Amniotic epithelial cell (primary cell): ENCODE measurements around the gene GLO1.
A peak's percentile ranks its signal among the peaks of the same experiment; 100 is the strongest.

Source experiments
- DNase-seq: peaks from one replicate; pipeline ENCODE4 v3.0.0-alpha.2; 2010; ENCODE audit warnings: low read depth

GLO1 gene

DNA sequence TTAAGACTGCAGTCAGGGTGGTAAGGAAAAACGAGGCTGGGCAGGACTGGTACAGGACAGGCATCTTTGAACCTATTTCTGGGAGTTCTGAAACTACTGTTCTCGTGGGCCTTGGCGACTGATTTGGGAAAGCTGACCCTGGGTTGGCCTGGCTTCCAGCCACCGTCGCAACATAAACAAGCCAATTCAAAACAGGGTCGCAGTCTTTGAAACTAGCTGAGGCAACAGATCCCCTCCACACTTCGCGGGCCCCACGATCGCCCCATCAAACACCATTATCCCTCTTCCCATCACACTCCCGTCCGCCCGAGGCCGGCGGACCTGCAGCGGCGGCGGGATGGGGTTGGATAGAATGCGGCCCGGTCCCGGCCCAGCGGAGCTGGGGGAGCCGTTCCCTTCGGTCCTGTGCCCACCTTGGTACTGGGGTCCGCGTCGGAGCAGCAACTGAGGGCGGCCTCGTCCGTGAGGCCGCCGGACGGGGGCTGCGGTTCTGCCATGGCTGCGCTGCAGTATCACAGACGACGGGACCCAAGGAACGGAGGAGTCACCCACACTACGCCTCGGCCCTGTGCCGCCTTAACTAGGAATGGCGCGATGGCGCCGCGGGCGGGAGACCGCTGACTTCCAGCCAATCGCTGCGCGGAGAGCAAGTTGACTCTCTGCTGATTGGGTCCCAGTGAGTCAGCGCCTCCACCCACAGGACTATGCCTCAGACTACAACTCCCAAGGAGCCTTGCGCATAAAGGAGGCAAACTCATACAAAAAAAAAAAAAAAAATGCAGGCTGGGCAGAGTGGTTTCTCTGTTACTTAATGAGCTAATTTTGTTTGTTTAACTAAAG, at the start of gene GLO1:
Gene GLO1, minus strand, starts transcription at position 588 of the 840 bp plus-strand sequence. Its CDS starts 91 bp downstream, at position 497.
- peak; percentile 99 for DNase-seq

DNA sequence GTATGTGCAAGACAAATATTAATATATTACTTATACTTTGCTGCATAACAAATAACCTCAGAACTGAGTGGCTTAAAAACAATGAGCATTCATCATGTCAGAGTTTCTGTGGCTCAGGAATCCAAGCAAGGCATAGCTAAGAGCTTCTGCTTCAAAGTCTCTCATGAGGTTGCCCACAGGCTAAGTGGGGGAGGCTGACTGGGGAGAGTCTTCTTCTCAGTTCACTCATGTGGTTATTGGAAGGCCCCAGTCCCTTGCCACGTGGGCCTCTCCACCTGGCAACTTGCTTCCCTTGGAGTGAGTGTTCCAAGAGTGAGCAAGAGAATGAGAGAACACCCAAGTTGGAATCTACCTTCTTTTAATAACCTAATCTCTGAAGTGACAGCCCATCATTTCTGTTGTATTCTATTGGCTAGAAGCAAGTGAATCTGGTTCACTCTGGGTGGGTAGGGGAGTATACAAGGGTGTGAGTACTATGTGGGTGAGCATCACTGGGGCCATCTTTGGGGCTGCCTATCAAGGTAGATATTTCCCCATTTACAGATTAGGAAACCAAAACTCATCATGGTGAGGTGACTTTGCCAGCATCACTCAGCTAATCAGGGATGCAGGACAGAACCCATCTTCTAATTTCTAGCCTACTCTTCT, 48.1 kb upstream of the GLO1 start:
- no peak for DNase-seq

DNA sequence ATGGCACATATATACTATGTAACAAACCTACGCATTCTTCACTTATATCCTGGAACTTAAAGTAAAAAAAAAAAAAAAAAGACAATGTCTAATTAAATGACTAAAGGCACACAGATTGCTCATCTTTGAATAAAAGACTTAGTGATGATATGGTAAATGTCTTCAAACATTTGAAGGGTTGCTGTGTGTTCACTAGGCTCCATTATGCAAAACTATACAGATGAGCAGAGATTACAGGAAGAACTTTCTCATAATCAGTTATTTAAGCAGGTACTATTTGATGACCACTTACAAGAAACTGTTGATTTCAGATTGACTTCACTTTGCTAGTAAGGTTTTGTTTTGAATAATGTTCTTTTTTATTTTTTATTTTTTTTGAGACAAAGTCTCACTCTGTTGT, 46.5 kb upstream of the GLO1 start:
- DNase-seq, result no peak

DNA sequence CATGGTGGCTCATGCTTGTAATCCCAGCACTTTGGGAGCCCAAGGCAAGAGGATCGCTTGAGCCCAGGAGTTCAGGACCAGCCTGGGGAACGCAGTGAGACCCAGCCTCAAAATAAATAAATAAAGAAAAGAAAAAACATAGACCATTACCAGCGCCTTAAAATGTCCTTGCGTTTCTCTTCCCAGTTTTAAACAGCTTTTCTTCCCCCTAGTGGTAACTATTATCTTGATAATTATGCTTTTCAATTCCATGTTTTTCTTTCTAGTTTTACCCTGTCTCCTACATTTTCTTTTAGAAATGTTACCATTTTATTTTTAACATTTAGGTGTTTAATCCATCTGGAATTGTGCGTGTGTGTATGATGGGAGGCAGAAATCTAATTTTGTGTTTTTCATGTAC, 36.6 kb upstream of the GLO1 start:
- no peak for DNase-seq

DNA sequence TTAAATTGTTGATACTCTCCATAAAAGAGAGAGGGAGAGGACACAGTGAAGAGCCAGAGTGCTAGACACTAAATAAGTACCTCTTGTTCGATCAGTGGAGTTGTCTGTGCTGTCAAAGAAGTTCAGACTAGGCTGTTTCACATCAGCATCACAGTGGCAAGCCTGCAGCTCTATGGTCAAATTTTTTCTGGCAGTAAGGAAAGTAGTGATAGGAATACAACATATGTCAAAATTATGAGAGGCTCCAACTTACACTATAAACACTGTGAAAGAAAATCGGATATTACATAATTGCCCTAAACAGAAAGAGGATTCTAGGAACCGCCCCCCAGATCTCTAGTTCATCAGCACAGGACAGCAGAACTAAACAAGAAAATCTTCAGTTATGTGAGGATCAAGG, 35.3 kb upstream of the GLO1 start:
- DNase-seq, result no peak

DNA sequence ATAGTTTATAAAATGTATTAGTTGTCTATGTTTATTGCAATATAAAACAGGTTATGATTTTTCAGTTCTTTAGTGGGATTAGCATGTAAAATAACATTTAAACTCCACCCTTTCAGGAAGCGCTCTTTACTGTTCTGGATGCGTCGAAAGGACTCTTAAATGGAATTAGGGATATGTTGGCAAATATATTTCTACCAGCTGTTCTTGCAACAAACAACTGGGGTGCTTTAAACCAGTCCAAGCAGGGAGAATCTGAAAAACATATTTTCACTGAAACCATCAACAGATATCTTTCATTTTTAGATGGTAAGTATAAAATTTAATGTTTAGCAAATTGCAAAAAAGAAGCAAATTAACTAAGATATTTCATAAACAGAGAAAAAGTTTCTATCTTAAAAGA, 34.0 kb upstream of the GLO1 start:
- DNase-seq, result no peak

DNA sequence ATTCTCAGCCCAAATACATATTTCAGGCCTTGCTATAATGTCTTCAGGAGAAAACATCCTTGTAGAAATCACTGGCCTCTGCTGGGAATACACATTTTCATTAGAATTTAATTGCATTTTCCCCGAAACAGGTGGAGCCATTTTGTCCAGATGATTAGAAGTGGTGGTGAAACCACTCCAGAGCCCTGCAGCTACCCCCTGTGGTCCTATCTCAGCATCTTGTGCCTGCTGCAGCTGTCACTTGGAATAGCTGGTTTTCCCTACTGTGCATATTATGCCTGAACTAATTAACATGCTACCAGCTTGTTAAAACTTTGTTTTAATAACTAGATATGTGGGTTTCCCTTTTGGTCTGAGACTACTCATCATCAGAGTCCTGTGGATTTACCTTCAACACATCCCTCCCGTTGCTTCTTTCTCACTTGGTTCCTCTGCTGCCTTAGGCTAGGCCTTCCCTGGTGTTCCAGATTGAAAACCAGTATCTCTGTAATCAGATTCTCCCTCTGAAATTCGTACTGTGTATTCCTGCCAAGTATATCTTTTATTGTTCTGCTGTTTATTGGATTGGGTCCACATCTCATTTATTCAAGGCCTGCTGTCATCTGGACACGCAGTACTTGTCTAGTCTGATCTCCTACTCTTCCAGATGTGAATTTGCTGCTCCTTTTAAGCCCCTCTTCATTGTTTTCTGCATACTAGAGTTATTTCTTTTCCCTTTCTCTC, 27.4 kb upstream of the GLO1 start:
- no peak for DNase-seq

DNA sequence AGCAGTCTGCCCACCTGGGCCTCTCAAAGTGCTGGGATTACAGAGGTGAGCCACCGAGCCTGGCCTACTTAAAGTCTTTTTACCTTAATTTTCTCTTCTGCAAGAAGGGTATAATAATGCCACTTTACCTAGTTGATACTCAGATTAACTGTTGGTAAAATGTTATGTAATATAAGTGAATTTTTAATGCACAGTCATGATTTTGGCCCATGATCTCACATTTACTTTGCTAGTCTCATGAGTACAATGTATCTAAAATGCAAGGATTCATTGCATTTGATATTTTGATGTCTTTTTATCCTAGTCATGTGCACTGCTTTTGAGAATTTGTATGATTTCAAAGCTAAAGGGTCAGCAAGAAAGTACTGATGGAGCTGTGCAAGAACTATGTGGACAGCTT, 25.3 kb upstream of the GLO1 start:
- no peak for DNase-seq

DNA sequence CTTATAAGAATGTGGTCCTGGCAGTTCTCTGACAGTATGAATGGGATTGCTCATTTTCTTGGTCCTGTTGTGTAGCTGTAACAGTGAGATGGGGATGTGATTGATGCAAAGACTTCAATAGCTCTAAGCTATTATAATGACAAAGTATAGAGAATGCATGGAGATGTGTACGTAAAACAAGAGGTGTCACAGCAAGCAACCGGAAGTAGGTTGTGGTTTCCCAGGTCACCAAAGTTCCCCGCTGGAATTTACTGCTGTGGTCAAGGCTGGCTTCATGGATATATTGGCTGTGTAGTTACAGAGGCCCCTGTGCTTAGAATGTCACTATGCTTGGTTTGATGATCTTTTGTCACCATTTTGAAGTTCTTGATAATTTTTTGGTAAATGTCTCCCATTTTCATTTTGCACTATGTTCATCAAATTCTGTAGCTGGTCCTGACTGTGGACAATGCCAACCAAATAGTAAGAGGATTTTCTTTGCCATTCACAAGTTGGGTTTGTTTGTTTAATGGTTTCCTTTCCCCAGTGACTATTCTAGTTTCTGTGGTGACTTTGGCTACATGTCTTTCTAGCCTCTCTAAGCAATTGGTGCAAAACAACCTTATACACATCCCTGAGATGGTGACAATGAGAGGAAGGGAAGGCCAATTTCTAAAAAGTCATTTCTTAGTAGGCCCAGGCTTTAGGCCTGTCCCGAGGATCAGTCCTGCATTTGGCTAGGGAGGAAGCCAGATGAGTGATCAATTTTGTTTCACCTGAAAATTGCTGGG, 22.7 kb upstream of the GLO1 start:
- no peak for DNase-seq

DNA sequence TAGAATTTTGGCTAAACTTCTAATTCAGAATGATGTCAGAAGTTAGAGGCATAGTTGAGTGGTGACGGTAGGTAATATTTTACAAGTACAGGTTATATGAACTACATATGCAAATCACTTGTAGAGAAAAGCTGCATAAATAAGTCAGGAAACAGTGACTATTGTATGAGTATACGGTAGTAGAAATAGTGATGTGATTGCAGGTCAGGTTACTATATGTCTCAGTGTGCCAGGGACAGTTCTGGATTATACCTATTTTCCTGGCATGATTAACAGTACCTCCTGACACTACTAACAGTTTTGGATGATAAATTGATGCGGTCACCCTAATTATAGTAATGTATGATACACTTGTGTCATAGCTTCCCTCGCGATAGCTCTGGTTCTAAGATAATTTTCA, 21.4 kb upstream of the GLO1 start:
- no peak for DNase-seq

DNA sequence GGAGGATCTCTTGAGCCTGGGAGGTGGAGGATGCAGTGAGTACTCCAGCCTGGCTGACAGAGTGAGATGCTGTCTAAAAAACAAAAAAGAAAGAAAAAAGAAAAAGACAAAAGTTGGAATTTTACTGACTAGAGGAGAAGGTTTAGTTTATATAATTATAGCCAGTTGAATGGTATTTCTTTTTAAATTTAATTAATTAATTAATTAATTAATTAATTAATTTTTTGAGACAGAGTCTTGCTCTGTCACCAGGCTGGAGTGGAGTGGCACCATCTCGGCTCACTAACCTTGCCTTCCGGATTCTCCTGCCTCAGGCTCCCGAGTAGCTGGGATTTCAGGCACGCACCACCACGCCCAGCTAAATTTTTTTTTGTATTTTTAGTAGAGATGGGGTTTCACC, 20.8 kb upstream of the GLO1 start:
- DNase-seq, result no peak

DNA sequence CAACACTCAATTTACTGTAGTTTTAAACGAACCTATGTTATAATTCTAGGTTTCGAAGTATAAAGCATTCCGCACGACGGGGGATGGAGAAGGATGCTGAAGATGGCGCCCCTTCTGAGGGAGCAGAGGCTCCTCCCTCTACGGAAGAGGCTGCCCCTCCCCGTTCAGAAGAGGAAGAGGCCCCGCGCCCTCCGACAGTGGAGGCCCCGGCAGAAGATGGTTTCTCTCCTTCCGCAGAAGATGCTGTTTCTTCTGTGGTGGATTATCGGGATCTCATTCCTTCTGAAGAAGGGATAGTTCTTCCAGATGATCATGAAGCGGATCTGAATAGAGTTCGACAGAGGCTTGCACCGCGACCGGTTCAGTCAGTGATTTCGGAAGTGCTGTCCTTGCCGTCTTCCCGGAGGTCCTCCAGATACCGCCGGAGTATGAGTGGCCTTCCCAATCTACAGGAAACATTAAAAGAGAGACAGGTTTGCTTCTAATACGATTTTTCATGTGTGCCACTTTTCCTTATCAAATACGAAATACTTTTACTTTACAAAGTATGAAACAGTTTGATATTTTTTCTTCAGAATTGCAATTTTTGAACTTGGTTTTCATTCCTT, 19.9 kb upstream of the GLO1 start:
- DNase-seq, result no peak

DNA sequence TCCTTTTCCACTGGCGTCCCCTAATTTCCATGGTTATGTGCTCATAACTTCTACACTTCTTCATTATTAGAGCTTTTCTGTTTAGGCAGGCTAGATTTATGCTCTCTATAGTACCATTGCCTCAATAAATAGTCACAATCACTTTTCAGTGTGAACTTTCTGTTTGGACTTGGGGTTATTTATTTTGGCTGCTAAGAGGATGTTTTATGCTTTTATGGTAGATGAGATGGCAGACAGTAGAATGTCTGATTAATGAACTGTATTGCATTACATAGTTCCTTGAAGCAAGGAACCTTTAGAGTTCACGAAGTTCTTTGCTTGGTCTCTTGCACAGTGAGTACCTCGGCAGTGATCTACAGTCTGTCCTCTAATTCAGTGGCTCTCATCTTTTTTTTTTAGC, 19.1 kb upstream of the GLO1 start:
- DNase-seq, result no peak

DNA sequence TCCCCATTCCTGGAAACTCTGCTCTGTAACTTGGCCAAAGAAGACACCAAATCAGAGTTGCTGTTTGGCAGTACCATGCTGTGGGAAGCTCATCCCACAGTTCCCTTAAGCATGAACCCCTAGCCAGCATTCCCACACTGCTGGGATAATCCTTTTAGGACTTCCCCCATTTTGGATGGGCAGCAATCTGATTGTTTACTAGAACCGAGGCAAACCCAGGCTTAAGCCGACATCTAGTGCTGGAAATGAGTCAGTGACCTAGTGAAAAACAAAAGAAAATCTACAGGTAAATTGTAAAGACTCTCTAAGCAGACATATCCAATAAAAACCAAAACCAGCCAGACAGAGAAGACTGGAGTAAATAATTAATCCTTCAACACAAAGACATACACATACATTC, 17.4 kb upstream of the GLO1 start:
- DNase-seq, result peak; percentile 38

DNA sequence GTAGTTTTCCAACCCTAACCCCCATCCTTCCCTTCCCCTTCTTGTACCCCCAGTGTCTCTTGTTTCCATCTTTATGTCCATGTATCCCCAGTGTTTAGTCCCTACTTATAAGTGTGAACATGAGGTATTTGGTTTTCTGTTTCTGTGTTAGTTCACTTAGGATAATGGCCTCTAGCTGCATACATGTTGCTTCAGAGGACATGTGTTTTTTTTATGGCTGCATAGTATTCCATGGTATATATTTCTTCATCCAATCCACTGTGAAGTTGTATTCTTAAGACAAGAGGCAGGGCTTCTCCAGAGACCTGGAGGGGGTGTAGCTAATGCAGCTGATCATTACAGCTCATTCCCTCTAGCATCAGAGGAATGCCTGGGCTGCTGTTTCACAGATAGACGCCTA, 16.4 kb upstream of the GLO1 start:
- no peak for DNase-seq

DNA sequence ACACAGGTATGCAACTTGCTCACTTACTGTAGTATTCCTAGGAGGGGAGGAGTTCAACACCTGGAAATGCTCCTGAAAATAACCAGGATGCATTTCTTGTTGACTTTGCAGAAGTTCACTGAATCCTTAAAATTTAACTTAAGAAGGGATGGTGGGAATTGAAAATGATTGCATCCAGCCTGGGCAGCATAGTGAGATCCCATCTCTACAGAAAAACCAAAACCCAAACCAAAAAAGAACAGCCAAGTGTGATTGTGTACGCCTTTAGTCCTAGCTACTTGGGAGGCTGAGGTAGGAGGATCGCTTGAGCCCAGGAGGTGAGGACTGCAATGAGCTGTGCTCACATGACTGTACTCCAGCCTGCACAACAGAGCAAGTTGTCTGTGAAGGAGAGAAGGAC, 13.9 kb upstream of the GLO1 start:
- no peak for DNase-seq

DNA sequence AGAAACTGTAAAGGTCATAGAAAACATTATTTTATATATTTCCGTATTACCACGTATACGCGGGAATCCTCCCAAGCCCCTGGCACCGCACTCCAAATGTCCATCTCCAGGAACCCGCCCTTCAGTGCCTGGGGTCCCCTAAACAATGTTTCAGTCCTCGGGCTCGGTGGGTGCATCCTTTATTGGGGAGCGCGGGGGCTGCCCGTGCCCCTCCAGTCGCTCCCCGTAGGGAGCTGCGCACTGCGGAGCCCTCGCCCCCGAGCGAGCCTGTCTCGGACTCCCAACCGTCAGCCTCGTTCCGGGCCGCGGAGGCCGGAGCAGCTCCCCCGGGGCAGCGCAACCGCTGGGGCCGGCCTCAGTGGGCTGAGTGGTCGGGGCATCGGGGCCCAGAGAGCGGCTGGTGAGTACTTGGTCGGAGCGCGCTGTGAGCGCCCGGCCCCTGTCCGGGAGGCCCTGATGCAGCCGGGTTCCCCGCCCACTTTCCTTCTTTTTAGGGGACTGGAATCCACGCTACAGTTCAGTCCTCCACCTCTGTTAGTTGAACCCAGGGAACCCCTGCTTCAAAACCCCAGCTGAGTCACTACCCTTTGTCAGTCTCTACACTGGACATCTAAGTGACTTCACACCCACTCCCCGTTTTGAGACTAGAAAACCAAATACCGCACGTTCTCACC, 12.2 kb upstream of the GLO1 start, which contains the start of gene DNAH8:
Gene DNAH8, plus strand, starts transcription at position 296 of the 674 bp plus-strand sequence. CDS start 7,499 bp downstream, outside the sequence.
- no peak for DNase-seq

DNA sequence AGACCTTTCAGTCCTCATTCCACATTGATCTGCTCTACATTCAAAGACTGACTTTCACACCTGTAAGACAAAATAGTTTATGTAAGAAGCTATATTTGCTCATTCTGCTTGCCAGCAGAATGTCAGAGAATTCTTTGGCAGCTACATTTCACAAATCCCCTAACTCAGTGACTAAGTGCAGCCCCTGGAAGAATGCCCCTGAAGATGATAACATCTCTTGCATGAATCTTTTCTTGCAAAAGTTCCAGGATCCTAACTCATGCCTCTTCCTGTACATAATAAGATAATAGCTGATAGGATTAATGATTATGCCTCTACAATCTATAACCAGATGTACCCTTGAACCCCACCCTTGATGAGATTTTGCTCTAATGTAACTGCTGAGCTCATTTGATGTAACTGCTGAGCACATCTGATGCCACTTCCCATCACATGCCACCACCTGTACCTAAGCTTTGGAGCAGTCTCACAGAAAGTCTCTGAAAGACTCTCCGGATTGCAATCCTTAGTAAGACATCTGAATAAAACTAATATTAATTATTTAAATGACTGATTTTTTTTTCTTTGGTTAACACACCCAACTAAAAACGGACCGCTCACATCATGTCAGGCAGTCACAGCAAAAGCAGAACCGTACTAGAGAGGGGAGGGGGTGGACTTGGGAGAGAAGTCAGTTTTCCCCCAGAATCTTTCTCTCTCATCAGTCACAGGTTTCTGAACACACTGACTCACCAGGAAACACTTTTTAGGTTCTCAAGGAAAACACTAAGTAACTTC, 11.5 kb upstream of the GLO1 start:
- no peak for DNase-seq

DNA sequence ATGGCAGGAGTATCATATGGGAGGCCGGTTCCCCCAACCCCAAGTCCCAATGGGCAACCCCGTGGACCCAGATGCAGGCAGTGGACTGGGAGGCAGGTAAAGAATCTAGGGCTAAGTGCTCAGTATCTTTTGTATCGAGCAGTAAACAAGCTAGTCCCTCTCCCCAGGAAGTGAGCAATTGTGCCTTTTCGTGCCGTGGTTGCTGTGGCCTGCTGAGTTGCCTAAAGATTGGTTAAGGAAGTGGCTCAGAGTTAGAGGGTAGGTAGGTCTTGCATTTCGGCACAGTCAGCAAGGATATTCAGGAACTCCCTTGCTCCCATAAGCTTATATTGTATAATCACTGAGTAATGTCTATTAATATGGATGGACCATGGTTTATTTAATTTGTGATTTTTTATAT, 10.9 kb upstream of the GLO1 start:
- no peak for DNase-seq

DNA sequence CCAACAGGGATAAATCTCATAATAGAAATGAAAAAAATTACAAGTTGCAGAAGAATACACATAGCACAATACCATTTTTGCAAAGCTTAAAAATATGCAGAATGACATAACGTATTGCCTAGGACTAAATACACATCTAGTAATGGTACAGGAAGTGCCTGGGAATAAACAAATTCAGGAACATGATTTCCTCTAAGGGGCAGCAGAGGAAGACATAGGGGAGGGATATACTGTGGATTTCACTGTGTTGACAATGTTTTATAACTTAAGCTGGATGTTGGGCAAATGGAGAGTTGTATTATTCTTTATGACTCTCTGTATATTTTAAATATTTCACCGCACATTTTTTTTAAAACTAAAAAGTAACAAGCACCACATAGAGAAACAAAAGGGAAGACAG, 5.6 kb upstream of the GLO1 start:
- peak; percentile 11 for DNase-seq
